Panc1 (cell line): Measurements from ENCODE around the gene ZNF462. TPM values are rescaled to one million over a fixed set of nuclear protein-coding genes. Genes with fewer than 3 reads are reported as not detected.

Experiments used
- ATAC-seq: fragments of 200-7000 bp; cut with Tn5 transposase; 2 replicates; pipeline ENCODE4 v1.9.1; 2020; ENCODE audit warnings: mild to moderate bottlenecking, moderate library complexity
- BruUV-seq: library from RNA; stranded (reverse); fragments of 400-500 nt; replicated peaks from 2 replicates; lab custom pipeline; 2021; lab: Mats Ljungman, UMichigan
- CTCF ChIA-PET: fragments of 300-600 bp; sonication (Branson Sonifier 250); formaldehyde crosslinking; loops from one replicate; lab custom pipeline; 2022; ENCODE audit warnings: antibody characterized with exemption; lab: Charles Lee
- POLR2A ChIA-PET: fragments of 300-600 bp; sonication (Branson Sonifier 250); formaldehyde crosslinking; loops from one replicate; lab custom pipeline; 2022; ENCODE audit warnings: antibody characterized with exemption; lab: Charles Lee
- DNase-seq: peaks from one replicate; pipeline ENCODE4 v3.0.0-alpha.2; 2010; ENCODE audit warnings: low read depth, low spot score
- H3K27ac ChIP-seq: 2 replicates; pipeline ENCODE4 v1.5.1; 2011; ENCODE audit warnings: mild to moderate bottlenecking, low read length, inconsistent platforms
- H3K27me3 ChIP-seq: fragments of 200-500 bp; sonication (Bioruptor generic); 2 replicates; pipeline ENCODE4 v1.6.0; 2014; ENCODE audit warnings: low read length, inconsistent platforms; ENCODE audit not compliant: control insufficient read depth, insufficient read depth
- H3K36me3 ChIP-seq: fragments of 200-500 bp; sonication (Bioruptor generic); 2 replicates; pipeline ENCODE4 v1.5.1; 2014; ENCODE audit warnings: inconsistent platforms, mild to moderate bottlenecking, low read length, moderate library complexity; ENCODE audit not compliant: control insufficient read depth, insufficient read depth
- H3K4me1 ChIP-seq: 2 replicates; pipeline ENCODE4 v1.5.1; 2011; ENCODE audit warnings: inconsistent platforms, mild to moderate bottlenecking, low read length, moderate library complexity; ENCODE audit not compliant: control insufficient read depth, insufficient read depth
- H3K4me3 ChIP-seq, 2 experiments: 2 replicates each; pipeline ENCODE4 v1.5.1; 2011 to 2012; ENCODE audit warnings: low read depth in 2 of 2, low read length in 2 of 2, mild to moderate bottlenecking in 2 of 2, inconsistent platforms in 1 of 2, moderate library complexity in 1 of 2
- H3K9me3 ChIP-seq: fragments of 200-500 bp; sonication (Bioruptor generic); 2 replicates; pipeline ENCODE4 v1.5.1; 2014; ENCODE audit warnings: low read depth, mild to moderate bottlenecking, inconsistent platforms, low read length, moderate library complexity; ENCODE audit not compliant: control insufficient read depth, insufficient read depth
- POLR2AphosphoS5 ChIP-seq: IDR thresholded peaks from 2 replicates; pipeline ENCODE4 v1.6.1; 2012; ENCODE audit warnings: mild to moderate bottlenecking, low read depth, low read length, moderate library complexity
- SIN3A ChIP-seq: IDR thresholded peaks from 2 replicates; pipeline ENCODE4 v1.6.1; 2012; ENCODE audit warnings: low read depth, mild to moderate bottlenecking, low read length, moderate library complexity, borderline replicate concordance; ENCODE audit not compliant: insufficient read depth
- TCF7L2 ChIP-seq: IDR thresholded peaks from 2 replicates; pipeline ENCODE4 v1.6.1; 2011; ENCODE audit warnings: mild to moderate bottlenecking, low read depth, low read length, inconsistent platforms
- in situ Hi-C: cut with HindIII; loops from 2 replicates; pipeline ENCODE4 v1.10.0; 2016; ENCODE audit warnings: low sequenced_read_pairs, low pct_unique_long_range_greater_than_20kb
- intact Hi-C: fragments of 100-400 bp; cut with micrococcal nuclease; formaldehyde crosslinking; loops from one replicate; pipeline ENCODE4 v1.10.0; 2022; ENCODE audit not compliant: unreplicated experiment
- total RNA-seq: library from RNA; stranded (reverse); gene quantifications from one replicate; pipeline ENCODE4 v1.2.1, GENCODE V29; 2021; ENCODE audit not compliant: unreplicated experiment
- TF ChIP-seq, protein P1 (sequence below), 2 experiments: IDR thresholded peaks; 2 replicates each; pipeline ENCODE4 v1.6.1; 2011 to 2012; ENCODE audit warnings: low read depth in 2 of 2, control low read depth in 1 of 2, low read length in 1 of 2, mild to moderate bottlenecking in 1 of 2, moderate library complexity in 1 of 2; ENCODE audit not compliant: insufficient read depth in 1 of 2
- TF ChIP-seq, protein P2 (sequence below): fragments of 450-650 bp; IDR thresholded peaks from 2 replicates; pipeline ENCODE4 v1.5.1; 2017; ENCODE audit warnings: mild to moderate bottlenecking

Gene ZNF462
- total RNA-seq, 1 experiment from 2014 or later: 34.8 TPM

DNA sequence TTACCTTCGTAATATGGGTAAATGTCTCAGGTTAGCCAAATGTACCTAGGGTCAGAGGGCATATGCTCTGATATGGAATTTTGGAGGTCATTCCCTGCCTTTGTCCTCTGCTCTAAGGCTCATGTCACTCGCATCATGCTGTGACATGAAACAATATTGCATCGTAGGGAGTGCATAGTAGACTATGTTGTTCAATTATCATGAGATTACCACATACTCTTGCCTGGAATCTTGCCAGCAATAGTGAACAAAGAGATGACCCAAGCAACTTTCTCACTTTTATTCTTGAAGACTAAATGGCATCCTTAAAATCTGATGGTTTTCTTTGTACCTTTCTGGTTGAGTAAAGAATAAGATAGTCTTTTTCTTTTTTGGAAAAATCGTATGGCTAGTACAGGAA is 27.6 kb downstream of the ZNF462 start:
- no peak overlapping the region for H3K4me3 ChIP-seq
- ATAC-seq (no peak), DNase-seq (no peak)
- H3K36me3 ChIP-seq: no peaks in the 10 kb centered on the region
- POLR2A ChIA-PET: no interaction called here
- no peaks in the 10 kb centered on the region for H3K9me3 ChIP-seq
- in situ Hi-C loops (no loop called here), intact Hi-C loops (no loop called here)
- no TSS peak for BruUV-seq
- CTCF ChIA-PET: no interaction called here
- no peak for TF ChIP-seq POLR2AphosphoS5
- TF ChIP-seq, protein P1, sequence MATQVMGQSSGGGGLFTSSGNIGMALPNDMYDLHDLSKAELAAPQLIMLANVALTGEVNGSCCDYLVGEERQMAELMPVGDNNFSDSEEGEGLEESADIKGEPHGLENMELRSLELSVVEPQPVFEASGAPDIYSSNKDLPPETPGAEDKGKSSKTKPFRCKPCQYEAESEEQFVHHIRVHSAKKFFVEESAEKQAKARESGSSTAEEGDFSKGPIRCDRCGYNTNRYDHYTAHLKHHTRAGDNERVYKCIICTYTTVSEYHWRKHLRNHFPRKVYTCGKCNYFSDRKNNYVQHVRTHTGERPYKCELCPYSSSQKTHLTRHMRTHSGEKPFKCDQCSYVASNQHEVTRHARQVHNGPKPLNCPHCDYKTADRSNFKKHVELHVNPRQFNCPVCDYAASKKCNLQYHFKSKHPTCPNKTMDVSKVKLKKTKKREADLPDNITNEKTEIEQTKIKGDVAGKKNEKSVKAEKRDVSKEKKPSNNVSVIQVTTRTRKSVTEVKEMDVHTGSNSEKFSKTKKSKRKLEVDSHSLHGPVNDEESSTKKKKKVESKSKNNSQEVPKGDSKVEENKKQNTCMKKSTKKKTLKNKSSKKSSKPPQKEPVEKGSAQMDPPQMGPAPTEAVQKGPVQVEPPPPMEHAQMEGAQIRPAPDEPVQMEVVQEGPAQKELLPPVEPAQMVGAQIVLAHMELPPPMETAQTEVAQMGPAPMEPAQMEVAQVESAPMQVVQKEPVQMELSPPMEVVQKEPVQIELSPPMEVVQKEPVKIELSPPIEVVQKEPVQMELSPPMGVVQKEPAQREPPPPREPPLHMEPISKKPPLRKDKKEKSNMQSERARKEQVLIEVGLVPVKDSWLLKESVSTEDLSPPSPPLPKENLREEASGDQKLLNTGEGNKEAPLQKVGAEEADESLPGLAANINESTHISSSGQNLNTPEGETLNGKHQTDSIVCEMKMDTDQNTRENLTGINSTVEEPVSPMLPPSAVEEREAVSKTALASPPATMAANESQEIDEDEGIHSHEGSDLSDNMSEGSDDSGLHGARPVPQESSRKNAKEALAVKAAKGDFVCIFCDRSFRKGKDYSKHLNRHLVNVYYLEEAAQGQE (IDR thresholded peaks at IDR 0.05; ENCODE audit: insufficient read depth in 1 of 2, low read depth in 2 of 2, low read length in 1 of 2): no peak
- TF ChIP-seq, protein P2, sequence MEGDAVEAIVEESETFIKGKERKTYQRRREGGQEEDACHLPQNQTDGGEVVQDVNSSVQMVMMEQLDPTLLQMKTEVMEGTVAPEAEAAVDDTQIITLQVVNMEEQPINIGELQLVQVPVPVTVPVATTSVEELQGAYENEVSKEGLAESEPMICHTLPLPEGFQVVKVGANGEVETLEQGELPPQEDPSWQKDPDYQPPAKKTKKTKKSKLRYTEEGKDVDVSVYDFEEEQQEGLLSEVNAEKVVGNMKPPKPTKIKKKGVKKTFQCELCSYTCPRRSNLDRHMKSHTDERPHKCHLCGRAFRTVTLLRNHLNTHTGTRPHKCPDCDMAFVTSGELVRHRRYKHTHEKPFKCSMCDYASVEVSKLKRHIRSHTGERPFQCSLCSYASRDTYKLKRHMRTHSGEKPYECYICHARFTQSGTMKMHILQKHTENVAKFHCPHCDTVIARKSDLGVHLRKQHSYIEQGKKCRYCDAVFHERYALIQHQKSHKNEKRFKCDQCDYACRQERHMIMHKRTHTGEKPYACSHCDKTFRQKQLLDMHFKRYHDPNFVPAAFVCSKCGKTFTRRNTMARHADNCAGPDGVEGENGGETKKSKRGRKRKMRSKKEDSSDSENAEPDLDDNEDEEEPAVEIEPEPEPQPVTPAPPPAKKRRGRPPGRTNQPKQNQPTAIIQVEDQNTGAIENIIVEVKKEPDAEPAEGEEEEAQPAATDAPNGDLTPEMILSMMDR: no peak
- peak overlapping the region; percentile 91 for H3K27ac ChIP-seq
- no peaks in the 10 kb centered on the region for H3K27me3 ChIP-seq
- H3K4me1 ChIP-seq: peaks cover 52% of the 10 kb centered on the region

DNA sequence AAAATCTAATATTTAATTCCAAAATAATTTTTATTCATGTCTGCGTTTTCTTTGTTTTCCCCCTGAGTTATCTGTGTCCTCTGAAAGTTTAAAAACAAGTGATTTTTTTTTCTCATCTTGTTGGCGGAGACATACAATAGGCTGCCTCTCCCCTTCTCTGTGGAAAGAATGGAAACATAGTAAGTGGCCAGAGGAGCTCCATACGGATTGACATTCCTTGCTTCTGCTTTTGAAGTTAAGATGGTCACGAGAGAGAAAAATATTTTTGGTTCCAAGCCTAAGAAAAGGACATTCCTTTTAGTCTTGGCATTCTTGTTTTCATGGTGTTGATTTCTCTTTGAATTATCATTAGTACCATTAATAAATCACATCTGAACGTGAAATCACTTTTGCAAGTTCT is 28.3 kb downstream of the ZNF462 start:
- H3K4me1 ChIP-seq: peaks cover 50% of the 10 kb centered on the region
- POLR2A ChIA-PET: no interaction called here
- intact Hi-C loops (no loop called here), in situ Hi-C loops (no loop called here)
- peak overlapping the region; percentile 91 for H3K27ac ChIP-seq
- ATAC-seq: no peak
- no peaks in the 10 kb centered on the region for H3K36me3 ChIP-seq
- DNase-seq: no peak
- no peaks in the 10 kb centered on the region for H3K27me3 ChIP-seq
- H3K4me3 ChIP-seq: no peak overlapping the region
- BruUV-seq: no TSS peak
- no peaks in the 10 kb centered on the region for H3K9me3 ChIP-seq
- CTCF ChIA-PET: no interaction called here
- no peak for TF ChIP-seq TCF7L2
- TF ChIP-seq, protein P2: no peak
- TF ChIP-seq POLR2AphosphoS5: no peak
- TF ChIP-seq, protein P1 (IDR thresholded peaks at IDR 0.05; ENCODE audit: insufficient read depth in 1 of 2, low read depth in 2 of 2, low read length in 1 of 2): no peak
- no peak for TF ChIP-seq SIN3A
